Large intestine (tissue), 3 donors: ENCODE results near the gene CDC34. TPM values are rescaled to one million over a fixed set of nuclear protein-coding genes. Genes with fewer than 3 reads are reported as not detected.

Experiments
- DNase-seq, 2 donors: peaks; one replicate each; pipeline versions ENCODE4 v3.0.0 to v3.0.0-alpha.2; 2013
- H3K27ac ChIP-seq: one replicate; pipeline ENCODE4 v1.5.1; 2013; ENCODE audit warnings: low read length
- H3K27me3 ChIP-seq: 2 replicates; pipeline ENCODE4 v1.6.1; 2013; ENCODE audit warnings: low read length; ENCODE audit not compliant: control insufficient read depth, insufficient read depth
- H3K36me3 ChIP-seq: 2 replicates; pipeline ENCODE4 v1.6.1; 2013; ENCODE audit warnings: low read length; ENCODE audit not compliant: control insufficient read depth, insufficient read depth
- H3K4me1 ChIP-seq: one replicate; pipeline ENCODE4 v1.6.1; 2013; ENCODE audit warnings: low read length; ENCODE audit not compliant: control insufficient read depth, insufficient read depth
- H3K4me3 ChIP-seq: one replicate; pipeline ENCODE4 v1.5.1; 2013; ENCODE audit warnings: low read length
- H3K9me3 ChIP-seq: one replicate; pipeline ENCODE4 v1.6.1; 2013; ENCODE audit warnings: mild to moderate bottlenecking, low read depth, low read length, moderate library complexity; ENCODE audit not compliant: control insufficient read depth
- WGBS: methylation state at CpG from one replicate; pipeline ENCODE4 v1.1.5; 2013; ENCODE audit warnings: low lambda C conversion rate; ENCODE audit not compliant: insufficient coverage; 5-methylcytosine and 5-hydroxymethylcytosine counted together
- polyA plus RNA-seq: library from polyadenylated mRNA; unstranded; fragments of 120-200 nt; gene quantifications from one replicate; pipeline ENCODE4 v1.2.1, GENCODE V29; 2013

The CDC34 gene
- polyA plus RNA-seq, 1 donor, result 69.8 TPM

DNA sequence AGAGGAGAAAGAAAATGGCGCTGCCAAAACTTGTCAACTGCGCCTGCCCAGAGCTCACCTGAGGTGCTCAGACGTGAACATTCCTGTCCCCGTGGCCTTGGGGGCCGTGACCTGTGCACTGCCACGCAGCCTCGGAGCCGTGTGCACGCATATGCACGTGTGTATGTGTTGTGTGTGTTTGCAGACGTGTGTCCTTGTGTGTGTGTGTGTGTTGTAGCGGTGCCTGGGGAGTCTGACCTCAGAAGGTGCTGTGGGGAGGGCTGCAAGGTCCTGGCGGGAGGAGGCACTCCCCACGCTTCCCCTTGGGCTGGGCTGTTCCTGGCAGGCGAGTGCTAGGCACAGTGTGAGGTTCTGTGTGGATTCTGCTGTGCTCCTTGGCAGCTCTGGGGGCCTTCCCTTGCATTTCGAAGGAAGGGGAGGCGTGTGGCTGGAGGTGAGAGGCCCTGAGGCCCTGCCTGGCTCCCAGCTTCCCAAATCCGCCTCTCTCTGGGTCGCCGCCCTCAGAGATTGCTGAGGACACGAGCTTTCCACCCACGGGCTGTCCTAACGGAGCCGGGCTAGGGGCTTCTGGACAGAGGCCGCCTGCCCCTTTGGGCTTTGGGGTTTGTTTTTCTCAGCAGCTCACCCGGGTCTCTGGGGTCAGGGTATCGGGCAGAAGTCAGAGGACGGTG is 45.3 kb downstream of the CDC34 start:
- Histone ChIP-seq H3K4me3 (no peak overlapping the region), H3K27me3 (no peaks in the 10 kb centered on the region), H3K4me1 (peaks cover 19% of the 10 kb centered on the region), H3K27ac (no peak overlapping the region), H3K36me3 (peaks cover 44% of the 10 kb centered on the region), H3K9me3 (peaks cover 6% of the 10 kb centered on the region)
- WGBS, result no CpG with 5 or more reads among the region's 28 CpGs
- DNase-seq, result no peak

- Histone ChIP-seq H3K27ac (no peak overlapping the region), H3K27me3 (no peaks in the 10 kb centered on the region), H3K4me1 (peaks cover 19% of the 10 kb centered on the region), H3K36me3 (peaks cover 49% of the 10 kb centered on the region), H3K9me3 (peaks cover 6% of the 10 kb centered on the region), H3K4me3 (no peak overlapping the region)
- DNase-seq, result no peak
- WGBS, result no CpG with 5 or more reads among the region's 66 CpGs
Measured at GRCh38 chr19:577439-578392, 46.2 kb downstream of the CDC34 start.

- Histone ChIP-seq H3K27ac (no peak overlapping the region), H3K36me3 (peaks cover 58% of the 10 kb centered on the region), H3K9me3 (peaks cover 7% of the 10 kb centered on the region), H3K4me1 (peaks cover 19% of the 10 kb centered on the region), H3K4me3 (no peak overlapping the region), H3K27me3 (no peaks in the 10 kb centered on the region)
- no CpG with 5 or more reads among the region's 46 CpGs for WGBS
- DNase-seq, result no peak
Measured at GRCh38 chr19:579111-579841, 47.7 kb downstream of the CDC34 start.

DNA sequence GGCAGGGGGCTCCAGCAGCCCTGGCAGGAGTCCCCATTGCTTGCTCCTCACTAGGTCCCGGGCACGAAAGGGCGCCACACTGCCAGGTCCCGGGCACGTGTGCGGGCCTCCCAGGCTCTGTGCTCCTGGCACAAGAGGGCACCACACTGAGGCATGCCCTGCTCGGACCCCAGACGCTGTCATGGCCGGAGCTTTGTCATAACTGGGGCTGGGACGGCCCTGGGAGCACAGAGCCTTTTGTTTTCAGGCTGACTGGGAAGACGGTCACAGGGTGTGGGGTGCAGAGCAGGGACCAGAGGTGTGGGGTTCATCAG is 48.2 kb downstream of the CDC34 start:
- H3K27ac ChIP-seq, result no peak overlapping the region
- H3K9me3 ChIP-seq, result peaks cover 8% of the 10 kb centered on the region
- no peak for DNase-seq
- no peak overlapping the region for H3K4me3 ChIP-seq
- H3K27me3 ChIP-seq, result no peaks in the 10 kb centered on the region
- H3K36me3 ChIP-seq, result peaks cover 58% of the 10 kb centered on the region
- no CpG with 5 or more reads among the region's 11 CpGs for WGBS
- H3K4me1 ChIP-seq, result peaks cover 14% of the 10 kb centered on the region

GRCh38 chr19:580274-580835 is 48.8 kb downstream of the CDC34 start:
- WGBS, result no CpG with 5 or more reads among the region's 22 CpGs
- H3K27me3 ChIP-seq, result no peaks in the 10 kb centered on the region
- H3K4me1 ChIP-seq, result peaks cover 9% of the 10 kb centered on the region
- no peak overlapping the region for H3K27ac ChIP-seq
- DNase-seq, result no peak
- H3K36me3 ChIP-seq, result peaks cover 58% of the 10 kb centered on the region
- H3K9me3 ChIP-seq, result peaks cover 8% of the 10 kb centered on the region
- no peak overlapping the region for H3K4me3 ChIP-seq

DNA sequence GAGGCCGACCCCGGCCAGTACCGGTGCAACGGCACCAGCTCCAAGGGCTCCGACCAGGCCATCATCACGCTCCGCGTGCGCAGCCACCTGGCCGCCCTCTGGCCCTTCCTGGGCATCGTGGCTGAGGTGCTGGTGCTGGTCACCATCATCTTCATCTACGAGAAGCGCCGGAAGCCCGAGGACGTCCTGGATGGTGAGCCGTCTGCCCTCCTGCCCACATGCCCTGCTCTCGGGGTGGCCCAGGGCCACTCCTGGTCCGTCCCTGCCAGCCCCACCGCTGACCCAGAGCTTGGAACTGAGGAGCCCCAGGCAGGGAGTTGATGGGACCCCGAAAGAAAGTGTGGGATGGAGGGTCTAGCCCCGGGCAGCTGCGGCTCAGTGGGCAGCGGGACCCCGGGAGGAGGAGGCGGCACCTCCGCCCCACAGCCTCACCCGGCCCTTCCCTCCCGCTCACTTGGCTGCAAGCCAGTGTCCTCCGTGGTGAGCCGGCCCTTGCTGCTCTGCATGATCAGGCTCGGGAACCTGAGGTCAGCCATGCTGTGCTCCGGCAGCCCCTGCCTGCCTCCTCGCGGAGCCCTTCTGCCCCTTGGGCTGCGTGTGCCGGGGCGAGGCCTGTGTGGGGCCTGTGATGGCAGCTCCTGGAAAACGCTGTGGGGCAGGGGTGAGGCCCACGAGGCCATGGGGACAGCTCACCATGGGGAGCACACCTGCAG is 50.0 kb downstream of the CDC34 start:
- no peak overlapping the region for H3K4me3 ChIP-seq
- peaks cover 8% of the 10 kb centered on the region for H3K9me3 ChIP-seq
- peaks cover 7% of the 10 kb centered on the region for H3K27me3 ChIP-seq
- no CpG with 5 or more reads among the region's 40 CpGs for WGBS
- H3K4me1 ChIP-seq, result peaks cover 3% of the 10 kb centered on the region
- H3K27ac ChIP-seq, result no peak overlapping the region
- H3K36me3 ChIP-seq, result peaks cover 58% of the 10 kb centered on the region
- DNase-seq, result no peak

DNA sequence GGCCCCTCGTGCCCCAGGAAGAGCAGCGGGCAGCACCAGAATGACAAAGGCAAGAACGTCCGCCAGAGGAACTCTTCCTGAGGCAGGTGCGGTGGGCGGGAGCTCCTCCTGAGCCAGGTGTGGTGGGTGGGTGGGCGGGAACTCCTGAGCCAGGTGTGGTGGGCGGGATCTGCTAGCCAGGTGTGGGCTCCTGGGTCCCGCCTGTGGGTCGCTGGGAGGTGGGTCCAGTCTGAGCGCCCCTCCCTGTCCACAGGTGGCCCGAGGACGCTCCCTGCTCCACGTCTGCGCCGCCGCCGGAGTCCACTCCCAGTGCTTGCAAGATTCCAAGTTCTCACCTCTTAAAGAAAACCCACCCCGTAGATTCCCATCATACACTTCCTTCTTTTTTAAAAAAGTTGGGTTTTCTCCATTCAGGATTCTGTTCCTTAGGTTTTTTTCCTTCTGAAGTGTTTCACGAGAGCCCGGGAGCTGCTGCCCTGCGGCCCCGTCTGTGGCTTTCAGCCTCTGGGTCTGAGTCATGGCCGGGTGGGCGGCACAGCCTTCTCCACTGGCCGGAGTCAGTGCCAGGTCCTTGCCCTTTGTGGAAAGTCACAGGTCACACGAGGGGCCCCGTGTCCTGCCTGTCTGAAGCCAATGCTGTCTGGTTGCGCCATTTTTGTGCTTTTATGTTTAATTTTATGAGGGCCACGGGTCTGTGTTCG is 51.1 kb downstream of the CDC34 start:
- Histone ChIP-seq H3K9me3 (peaks cover 8% of the 10 kb centered on the region), H3K27me3 (peaks cover 15% of the 10 kb centered on the region), H3K36me3 (peaks cover 51% of the 10 kb centered on the region), H3K27ac (no peak overlapping the region), H3K4me3 (no peak overlapping the region), H3K4me1 (no peaks in the 10 kb centered on the region)
- DNase-seq, result no peak
- WGBS, result 93% methylated on average over 3 of the region's 31 CpGs

GRCh38 chr19:583198-583967 is 51.8 kb downstream of the CDC34 start:
- H3K27me3 ChIP-seq, result peaks cover 22% of the 10 kb centered on the region
- peaks cover 44% of the 10 kb centered on the region for H3K36me3 ChIP-seq
- H3K9me3 ChIP-seq, result peaks cover 8% of the 10 kb centered on the region
- DNase-seq, result no peak
- H3K4me1 ChIP-seq, result peaks cover under 1% of the 10 kb centered on the region
- no CpG with 5 or more reads among the region's 27 CpGs for WGBS
- no peak overlapping the region for H3K4me3 ChIP-seq
- no peak overlapping the region for H3K27ac ChIP-seq

DNA sequence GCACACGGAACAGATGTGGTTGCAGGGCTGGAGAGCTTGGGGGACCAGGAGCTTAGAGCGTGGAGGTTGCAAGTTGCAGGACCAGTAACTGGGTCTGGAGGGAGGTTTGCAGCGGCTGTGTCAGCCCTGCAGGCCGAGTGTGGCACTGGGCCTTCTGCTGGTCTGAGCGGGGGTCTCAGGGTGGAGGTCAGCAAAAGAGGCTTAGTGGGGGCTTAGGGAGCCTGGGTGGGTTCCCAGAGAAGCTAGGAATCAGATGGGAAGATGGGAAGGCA is 52.3 kb downstream of the CDC34 start:
- no peak for DNase-seq
- H3K27ac ChIP-seq, result no peak overlapping the region
- no CpG with 5 or more reads among the region's 5 CpGs for WGBS
- peaks cover 41% of the 10 kb centered on the region for H3K36me3 ChIP-seq
- peaks cover 4% of the 10 kb centered on the region for H3K4me1 ChIP-seq
- peaks cover 27% of the 10 kb centered on the region for H3K27me3 ChIP-seq
- no peak overlapping the region for H3K4me3 ChIP-seq
- peaks cover 11% of the 10 kb centered on the region for H3K9me3 ChIP-seq
